Neural progenitor cell (in vitro differentiated cells): ENCODE measurements around the gene CDK4.

ENCODE experiments used
- CTCF ChIP-seq: fragments of 200-600 bp; sonication (generic); IDR thresholded peaks from 2 replicates; pipeline ENCODE4 v1.5.1; 2017; ENCODE audit warnings: antibody characterized with exemption, mild to moderate bottlenecking
- EZH2phosphoT487 ChIP-seq: fragments of 200-600 bp; sonication (generic); IDR thresholded peaks from 2 replicates; pipeline ENCODE4 v1.6.1; 2017; ENCODE audit warnings: antibody characterized with exemption

DNA sequence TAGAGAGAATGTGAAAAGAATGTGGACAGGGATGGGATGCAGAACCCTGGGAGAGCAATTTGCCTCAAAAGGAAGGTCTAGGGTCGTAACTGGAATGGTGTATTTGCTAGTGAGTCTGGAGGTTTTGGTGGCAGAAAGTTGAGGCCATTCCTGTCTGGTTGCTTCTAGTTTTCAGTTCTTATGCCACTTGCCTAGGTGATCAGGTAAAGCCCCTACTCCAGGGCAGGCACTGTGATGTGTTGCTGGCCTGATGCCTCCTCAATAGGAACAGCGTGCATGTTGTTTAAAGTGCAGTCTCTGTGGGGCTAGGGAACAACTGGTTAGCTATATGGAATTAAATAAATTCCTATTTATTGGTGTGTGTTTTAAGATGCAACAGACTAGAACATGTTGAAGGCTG is 51.8 kb downstream of the CDK4 start:
- no peak for TF ChIP-seq CTCF
- TF ChIP-seq EZH2phosphoT487 = no peak
